Thoracic aorta (tissue), 2 donors: ENCODE results near the gene SH3BP1. TPM values are rescaled to one million over a fixed set of nuclear protein-coding genes. Genes with fewer than 3 reads are reported as not detected.

Experiments used
- ATAC-seq: fragments of 150-250 bp; one replicate; pipeline ENCODE4 v1.8.0; 2017; ENCODE audit warnings: low read depth; ENCODE audit not compliant: insufficient number of reproducible peaks, low FRiP score
- DNase-seq: peaks from one replicate; pipeline ENCODE4 v3.0.0-alpha.2; 2020; ENCODE audit warnings: low spot score
- H3K27ac ChIP-seq, 2 donors: fragments of 200-600 bp; sonication (generic); 1 replicate in 1 of 2; 2 replicates in 1 of 2; pipeline ENCODE4 v1.5.1; 2016; ENCODE audit warnings: mild to moderate bottlenecking in 2 of 2, moderate library complexity in 2 of 2
- H3K27me3 ChIP-seq: fragments of 200-600 bp; sonication (generic); replicated peaks from 2 replicates; pipeline ENCODE4 v1.6.0; 2016; ENCODE audit warnings: mild to moderate bottlenecking; ENCODE audit not compliant: insufficient read depth
- H3K36me3 ChIP-seq: fragments of 200-600 bp; sonication (generic); one replicate; pipeline ENCODE4 v1.5.1; 2016
- H3K4me1 ChIP-seq, 2 donors: fragments of 200-600 bp; sonication (generic); 1 replicate in 1 of 2; 2 replicates in 1 of 2; pipeline versions ENCODE4 v1.5.1 to v1.6.0; 2016; ENCODE audit warnings: low read depth in 2 of 2, mild to moderate bottlenecking in 1 of 2; ENCODE audit not compliant: control insufficient read depth in 1 of 2
- H3K4me3 ChIP-seq: fragments of 200-600 bp; sonication (generic); 2 replicates; pipeline ENCODE4 v1.5.1; 2016; ENCODE audit warnings: mild to moderate bottlenecking
- H3K9me3 ChIP-seq: fragments of 200-600 bp; sonication (generic); 2 replicates; pipeline ENCODE4 v1.5.1; 2016
- CTCF ChIP-seq: fragments of 200-600 bp; sonication (generic); IDR thresholded peaks from one replicate; pipeline ENCODE4 v1.5.1; 2019; ENCODE audit warnings: antibody characterized with exemption
- total RNA-seq, 2 donors: library from RNA; depleted of rRNA; stranded (reverse); fragments of >200 nt; gene quantifications; one replicate each; pipeline versions ENCODE4 v1.1.0 to v1.2.3, GENCODE V29; 2016

Gene SH3BP1
- total RNA-seq, 2 donors from 2014 or later, result 5.6 to 14.2 TPM

GRCh38 chr22:37680191-37680851 lies 40.9 kb downstream of the SH3BP1 start:
- H3K4me1 ChIP-seq, result peaks cover 9 to 13% of the 10 kb centered on the region in 2 donors
- no peak for DNase-seq
- no peaks in the 10 kb centered on the region for H3K27me3 ChIP-seq
- no peak overlapping the region for H3K4me3 ChIP-seq
- no peak for TF ChIP-seq CTCF
- H3K36me3 ChIP-seq, result peaks cover 17% of the 10 kb centered on the region
- peak overlapping the region in 1 of 2 donors; percentile 6 for H3K27ac ChIP-seq
- no peaks in the 10 kb centered on the region for H3K9me3 ChIP-seq
- ATAC-seq, result no peak

- TF ChIP-seq CTCF, result no peak
- Histone ChIP-seq H3K27ac (peak overlapping the region in 1 of 2 donors; percentile 6), H3K4me1 (peaks cover 9 to 16% of the 10 kb centered on the region in 2 donors), H3K27me3 (no peaks in the 10 kb centered on the region), H3K9me3 (no peaks in the 10 kb centered on the region), H3K4me3 (no peak overlapping the region), H3K36me3 (peaks cover 17% of the 10 kb centered on the region)
- DNase-seq (no peak), ATAC-seq (no peak)
Measured at GRCh38 chr22:37681001-37681424, 41.5 kb downstream of the SH3BP1 start.

- H3K27ac ChIP-seq, result no peak overlapping the region
- peak; percentile 87 for TF ChIP-seq CTCF
- H3K36me3 ChIP-seq, result peaks cover 17% of the 10 kb centered on the region
- H3K4me3 ChIP-seq, result no peak overlapping the region
- DNase-seq, result no peak
- no peaks in the 10 kb centered on the region for H3K9me3 ChIP-seq
- peaks cover 9 to 17% of the 10 kb centered on the region in 2 donors for H3K4me1 ChIP-seq
- no peaks in the 10 kb centered on the region for H3K27me3 ChIP-seq
- peak; percentile 24 for ATAC-seq
Measured at GRCh38 chr22:37681556-37682049, 42.1 kb downstream of the SH3BP1 start.

- no peak overlapping the region for H3K4me3 ChIP-seq
- no peaks in the 10 kb centered on the region for H3K9me3 ChIP-seq
- H3K36me3 ChIP-seq, result peaks cover 7% of the 10 kb centered on the region
- ATAC-seq, result no peak
- DNase-seq, result no peak
- H3K27me3 ChIP-seq, result no peaks in the 10 kb centered on the region
- H3K4me1 ChIP-seq, result peaks cover 4 to 15% of the 10 kb centered on the region in 2 donors
- H3K27ac ChIP-seq, result no peak overlapping the region
- no peak for TF ChIP-seq CTCF
Measured at GRCh38 chr22:37684803-37685615, 45.5 kb downstream of the SH3BP1 start.
